PFSK-1 (cell line): ENCODE data around the gene TLR4.

Experiments
- POLR2AphosphoS5 ChIP-seq: IDR thresholded peaks from 2 replicates; pipeline ENCODE4 v1.6.1; 2012; ENCODE audit warnings: low read depth, mild to moderate bottlenecking, control low read depth, low read length, moderate library complexity
- REST ChIP-seq, 2 experiments: IDR thresholded peaks; 2 replicates each; pipeline versions ENCODE4 v1.6.1 to v1.8.0; 2011 to 2012; ENCODE audit warnings: low read depth in 2 of 2, low read length in 2 of 2, control low read depth in 1 of 2, inconsistent platforms in 1 of 2, mild to moderate bottlenecking in 1 of 2, moderate library complexity in 1 of 2; ENCODE audit not compliant: insufficient read depth in 1 of 2
- TAF1 ChIP-seq: IDR thresholded peaks from 2 replicates; pipeline ENCODE4 v1.6.1; 2012; ENCODE audit warnings: low read length, control low read depth, borderline replicate concordance; ENCODE audit not compliant: insufficient read depth

GRCh38 chr9:117704024-117704575 is at the start of gene TLR4:
- TF ChIP-seq TAF1 (no peak), POLR2AphosphoS5 (no peak), REST (IDR thresholded peaks at IDR 0.05; ENCODE audit: insufficient read depth in 1 of 2, low read depth in 2 of 2, low read length in 2 of 2) (no peak)
